ENCODE results near the gene OR51S1. TPM values are rescaled to one million over a fixed set of nuclear protein-coding genes. Genes with fewer than 3 reads are reported as not detected.

OR51S1 gene
- total RNA-seq, 2 experiments from 2014 or later = not detected

Other genes starting within 250 kb of the OR51S1 start
- gene TRIM68, start 241.0 kb downstream of the OR51S1 start, total RNA-seq = 10 to 100 TPM; 11.6 to 12.7 TPM
- gene OR51D1, start 211.7 kb downstream of the OR51S1 start, total RNA-seq = not detected
- not detected for gene OR51E1, start 205.2 kb downstream of the OR51S1 start, total RNA-seq
- not detected for gene OR51E2, start 151.4 kb downstream of the OR51S1 start, total RNA-seq
- gene MMP26, start 144.4 kb downstream of the OR51S1 start, total RNA-seq = not detected
- gene OR51F1, start 79.3 kb downstream of the OR51S1 start, total RNA-seq = not detected
- gene OR52R1, start 44.8 kb downstream of the OR51S1 start, total RNA-seq = not detected
- gene OR51F2, start 27.9 kb downstream of the OR51S1 start, total RNA-seq = not detected
- gene OR51T1, start 32.7 kb upstream of the OR51S1 start, total RNA-seq = not detected
- gene OR51A7, start 54.6 kb upstream of the OR51S1 start, total RNA-seq = not detected
- not detected for gene OR51G2, start 70.1 kb upstream of the OR51S1 start, total RNA-seq
- gene OR51G1, start 75.1 kb upstream of the OR51S1 start, total RNA-seq = not detected
- not detected for gene OR51A4, start 98.4 kb upstream of the OR51S1 start, total RNA-seq
- gene OR51A2, start 106.5 kb upstream of the OR51S1 start, total RNA-seq = not detected
- gene OR51L1, start 145.6 kb upstream of the OR51S1 start, total RNA-seq = not detected
- not detected for gene OR52J3, start 197.3 kb upstream of the OR51S1 start, total RNA-seq
- gene OR52E2, start 210.4 kb upstream of the OR51S1 start, total RNA-seq = not detected
- gene OR52E1, start 220.4 kb upstream of the OR51S1 start, total RNA-seq = not detected